CD4-positive, alpha-beta T cell treated with Interleukin-6 at 100 ng/mL for 8 hours (primary cell): ENCODE results near the gene CHIT1.

Experiments used
- DNase-seq: peaks from one replicate; pipeline ENCODE4 v3.0.0-alpha.2; 2020; ENCODE audit warnings: mixed read lengths, low spot score

CHIT1 gene

DNA sequence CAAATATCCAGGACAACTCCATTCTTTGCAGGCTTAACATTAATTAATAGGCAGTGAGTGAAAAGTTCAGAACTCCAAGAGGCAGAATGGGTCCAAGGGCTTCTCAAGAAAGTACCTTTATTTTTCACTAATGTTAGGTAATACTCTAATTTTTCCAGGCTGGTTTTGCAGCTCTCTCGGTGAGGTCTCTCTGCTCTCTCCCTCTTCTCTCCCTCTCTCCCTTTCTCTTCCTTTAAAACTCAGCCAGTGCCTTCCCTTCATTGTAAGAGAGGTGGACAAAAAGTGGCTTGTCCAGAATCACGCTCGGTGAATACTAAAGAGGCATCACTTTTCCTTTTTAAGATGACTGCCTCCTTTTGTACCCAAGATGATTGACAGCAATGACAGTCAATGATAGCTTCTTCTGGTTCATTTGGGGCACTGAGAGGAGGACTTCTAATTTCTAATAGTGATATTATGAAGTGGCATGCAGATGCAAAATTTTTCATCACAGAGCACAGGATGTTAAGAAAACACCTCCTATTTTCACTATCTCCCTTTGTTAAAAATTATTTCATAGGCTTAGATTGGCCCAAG lies 41.7 kb downstream of the CHIT1 start:
- no peak for DNase-seq

DNA sequence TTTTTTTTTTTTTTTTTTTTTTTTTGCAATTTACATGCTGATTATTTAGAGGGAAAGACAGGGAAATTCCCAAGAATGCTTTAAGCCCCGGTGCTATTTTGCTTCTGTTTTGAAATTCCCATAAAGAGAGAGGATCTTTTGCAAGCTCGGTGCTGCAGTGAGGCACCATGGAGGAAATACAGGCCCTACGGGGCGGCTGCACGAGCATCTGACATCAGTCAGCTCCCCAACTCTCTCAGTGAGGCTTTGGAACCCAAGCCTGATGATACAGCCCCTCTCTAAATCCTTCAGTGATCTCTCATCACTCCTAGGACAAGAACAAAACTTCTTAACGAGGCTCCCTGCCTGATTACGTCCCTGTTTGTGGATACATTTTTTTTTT lies 42.2 kb downstream of the CHIT1 start:
- DNase-seq, result no peak

- no peak for DNase-seq
Measured at GRCh38 chr1:203186446-203187303, 42.8 kb downstream of the CHIT1 start, which contains the start of gene CHI3L1. Gene CHI3L1 (minus strand): TSS chr1:203186704. CDS start chr1:203186623, 81 bp downstream.

DNA sequence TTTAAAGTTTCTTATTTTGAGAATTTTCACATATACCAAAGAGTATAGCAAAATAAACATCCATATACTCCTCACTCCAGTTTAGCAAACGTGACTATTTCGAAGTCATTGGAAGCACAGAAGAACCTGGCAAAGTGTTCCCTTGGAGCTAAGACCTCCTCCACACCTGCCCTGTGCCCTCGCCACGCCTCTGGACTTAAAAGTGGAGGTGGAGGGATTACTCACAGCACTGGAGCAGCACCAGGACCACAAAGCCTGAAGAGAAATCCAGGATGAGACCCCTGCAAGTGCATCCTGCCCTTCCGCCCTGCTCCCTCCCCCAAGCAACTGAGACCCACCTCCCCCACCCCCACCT lies 43.4 kb downstream of the CHIT1 start:
- DNase-seq, result no peak

DNA sequence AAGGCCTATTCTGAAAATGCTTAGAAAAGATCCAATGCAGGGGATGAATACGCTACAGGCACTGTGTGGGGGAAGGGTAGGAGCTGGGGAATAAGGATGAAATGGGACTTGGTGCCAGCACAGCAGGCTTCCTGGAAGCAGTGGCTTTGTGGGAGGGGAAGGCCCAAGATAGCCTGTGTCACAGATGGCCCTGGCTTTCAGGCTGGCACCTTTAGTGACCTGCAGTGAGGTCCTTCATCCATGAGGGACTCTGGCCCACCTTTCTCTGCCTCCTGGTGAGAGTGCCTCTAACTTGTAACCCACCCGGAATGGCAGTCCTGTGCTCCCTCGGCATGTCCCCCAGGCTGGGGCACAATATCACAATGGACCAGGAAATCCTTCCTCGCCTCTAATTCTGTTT lies 43.9 kb downstream of the CHIT1 start:
- no peak for DNase-seq

- no peak for DNase-seq
Measured at GRCh38 chr1:203185061-203185461, 44.4 kb downstream of the CHIT1 start.

DNA sequence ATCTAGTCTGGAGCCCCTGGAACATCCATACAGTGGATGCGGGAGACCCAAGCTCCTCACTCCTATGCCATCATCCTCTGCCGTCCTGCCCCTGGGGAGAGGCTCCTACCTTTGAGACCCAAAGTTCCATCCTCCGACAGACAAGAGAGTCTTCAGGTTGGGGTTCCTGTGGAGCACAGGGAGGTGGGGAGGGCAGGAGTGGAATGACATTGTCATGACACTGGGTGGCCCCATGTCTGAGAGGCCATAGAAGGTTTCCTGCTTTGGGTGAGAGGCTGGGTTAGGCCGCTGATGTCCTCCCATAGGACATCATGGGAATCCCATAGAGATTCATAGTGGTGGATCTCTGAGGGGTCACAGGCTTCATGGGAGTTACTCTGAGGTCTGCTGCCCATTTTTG lies 45.0 kb downstream of the CHIT1 start:
- DNase-seq, result no peak

DNA sequence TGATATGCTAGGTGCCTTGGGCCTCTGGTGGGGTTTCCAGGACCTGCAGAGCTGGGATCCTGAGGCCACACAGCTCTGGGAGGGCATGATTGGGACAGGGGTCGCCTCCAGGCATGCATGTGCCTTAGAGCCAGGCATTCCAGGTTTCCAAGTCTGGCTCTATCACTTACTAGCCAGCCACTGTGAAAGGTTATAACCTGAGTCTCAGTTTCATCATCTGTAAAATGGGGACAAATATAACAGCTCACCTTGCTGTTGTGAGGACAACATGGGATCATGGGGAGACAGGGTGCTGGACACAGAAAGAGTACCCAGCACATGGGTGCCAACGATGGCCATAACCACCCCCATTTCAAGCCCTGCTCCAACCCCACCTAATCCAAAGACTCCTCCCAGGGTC lies 45.6 kb downstream of the CHIT1 start:
- no peak for DNase-seq

GRCh38 chr1:203182387-203182953 lies 47.0 kb downstream of the CHIT1 start:
- no peak for DNase-seq

DNA sequence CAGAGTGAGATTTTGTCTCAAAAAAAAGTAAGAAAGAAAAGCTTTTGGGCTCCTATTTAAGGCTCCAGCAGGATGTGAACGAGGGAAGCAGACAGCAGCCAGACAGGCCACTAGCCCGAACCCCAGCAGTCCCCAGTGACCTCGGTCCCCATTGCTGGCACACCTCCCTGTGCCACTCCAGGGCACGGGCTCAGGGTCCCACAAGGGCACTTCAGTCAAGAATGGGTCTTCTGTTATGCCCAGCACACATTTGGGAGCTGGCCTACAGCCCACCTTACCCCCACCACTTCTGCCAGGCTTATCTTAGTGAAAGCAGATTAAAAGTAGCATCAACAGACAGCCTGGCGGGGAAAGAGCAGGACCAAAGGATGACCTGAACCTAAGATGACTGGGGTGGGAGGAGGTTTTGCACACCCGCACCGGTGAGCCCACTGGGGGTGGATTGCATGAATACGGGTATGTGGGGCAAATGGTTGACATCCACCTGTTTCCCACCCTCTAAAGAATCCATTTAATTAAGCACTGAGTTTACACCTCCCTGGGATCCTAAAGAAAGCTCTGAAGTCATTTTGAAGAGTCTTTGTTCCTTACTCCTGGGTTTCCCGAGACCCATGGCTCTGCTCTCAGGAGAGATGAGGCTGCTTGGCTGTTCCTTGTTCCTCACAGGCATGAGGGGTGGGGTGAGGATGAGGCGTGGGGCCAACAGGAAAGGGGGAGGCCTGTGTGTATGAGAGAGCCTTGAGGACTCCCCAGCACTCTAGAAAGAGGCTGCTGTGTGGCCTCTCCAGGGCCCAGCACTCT lies 47.7 kb downstream of the CHIT1 start:
- no peak for DNase-seq

DNA sequence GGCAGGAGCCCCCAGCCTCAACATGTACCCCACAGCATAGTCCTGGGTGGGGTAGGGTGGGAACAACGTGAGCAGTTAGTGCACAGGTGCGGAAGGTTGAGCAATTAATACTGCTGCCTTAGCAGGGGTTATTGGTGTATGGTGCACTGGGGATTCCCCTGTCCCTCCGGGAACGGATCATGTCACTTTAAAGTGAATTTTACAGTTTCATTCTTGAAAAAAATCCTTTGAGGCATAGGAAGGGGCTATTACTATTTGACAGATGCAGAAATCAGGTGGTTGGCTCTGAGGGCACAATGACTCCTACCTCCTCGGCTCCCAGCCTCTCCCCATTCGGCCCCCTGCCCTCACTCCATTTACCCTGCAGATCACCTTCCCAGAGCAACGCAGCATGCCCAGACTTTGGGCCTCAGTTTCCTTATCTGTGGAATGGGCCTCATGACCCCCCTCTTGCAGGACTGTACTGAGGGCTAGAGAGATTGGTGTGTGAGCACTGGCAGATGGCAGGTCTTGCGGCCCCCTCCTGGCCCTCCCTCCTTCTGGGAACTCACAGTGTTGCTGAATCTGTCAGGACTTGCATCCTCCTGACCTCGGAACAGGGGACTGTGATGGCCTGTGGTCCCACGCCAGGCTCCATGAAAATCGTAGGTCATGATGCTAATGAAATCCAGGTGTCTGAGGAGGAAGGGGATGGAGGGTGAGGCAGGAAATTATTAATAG lies 48.7 kb downstream of the CHIT1 start:
- DNase-seq, result no peak

- no peak for DNase-seq
Measured at GRCh38 chr1:203179667-203180005, 49.8 kb downstream of the CHIT1 start.

- no peak for DNase-seq
Measured at GRCh38 chr1:203178821-203179666, 50.4 kb downstream of the CHIT1 start.

DNA sequence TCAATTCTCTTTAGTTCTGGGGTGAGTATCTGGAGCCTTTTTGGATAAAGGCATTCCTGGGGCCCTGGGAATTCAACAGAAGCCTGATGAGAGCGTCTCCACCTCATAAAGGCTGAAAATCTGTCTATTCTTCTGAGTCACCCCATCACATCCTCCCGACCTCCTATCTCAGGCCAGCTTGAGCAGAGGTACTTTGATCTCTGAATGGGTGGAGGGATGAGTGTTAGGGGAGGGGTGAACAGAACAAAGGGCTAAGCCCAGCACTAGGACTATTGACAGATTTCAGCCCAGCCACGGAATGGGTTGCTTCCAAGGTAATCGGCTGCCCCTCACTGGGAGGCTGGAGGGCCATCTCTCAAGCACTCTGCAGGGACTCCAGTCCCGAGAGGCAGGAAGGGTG lies 51.4 kb downstream of the CHIT1 start:
- no peak for DNase-seq

DNA sequence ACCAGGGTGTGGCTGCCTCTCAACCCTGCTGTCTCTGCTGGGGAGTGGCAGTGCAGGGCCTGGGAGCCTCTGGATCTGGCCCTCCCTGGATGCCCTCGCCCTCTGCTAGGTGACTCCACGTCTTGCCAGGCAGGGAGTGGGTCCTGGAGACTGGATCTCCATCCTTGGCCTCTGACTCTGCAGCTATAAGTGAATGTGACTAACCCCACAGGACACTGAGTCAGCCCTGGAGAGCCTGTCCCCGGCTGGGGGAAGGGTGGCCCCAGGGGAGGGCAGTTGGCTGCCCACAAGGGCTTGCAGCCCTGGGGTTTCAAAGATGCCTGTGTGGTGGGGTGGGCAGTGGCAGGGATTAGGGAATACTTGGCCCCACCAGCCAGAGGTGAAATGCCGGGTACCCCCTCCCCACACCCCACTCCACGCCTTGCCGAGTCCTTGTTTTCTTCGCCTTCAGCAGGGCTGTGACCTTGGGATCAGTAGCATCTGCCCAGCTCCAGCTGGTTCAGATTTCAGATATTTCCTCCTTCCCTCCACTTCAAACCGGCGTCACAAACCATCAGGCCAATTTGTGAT lies 51.9 kb downstream of the CHIT1 start:
- DNase-seq, result no peak

DNA sequence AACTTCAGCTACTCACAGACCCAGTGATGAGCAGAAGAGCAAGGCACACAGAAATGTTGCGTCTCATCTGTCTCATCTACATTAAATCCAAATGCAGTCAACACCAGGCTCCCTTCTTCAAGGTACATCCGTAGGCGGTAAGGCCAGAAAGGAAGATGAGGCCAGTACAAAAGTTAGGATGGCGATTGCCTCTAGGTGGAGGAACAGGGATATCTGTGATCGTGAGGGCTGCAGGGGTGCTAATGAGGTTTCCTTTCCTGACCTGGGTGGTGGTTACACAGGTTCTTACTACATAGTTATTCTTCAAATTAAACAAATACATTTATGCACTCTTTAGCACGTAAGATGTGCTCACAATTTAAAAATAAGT lies 52.5 kb downstream of the CHIT1 start:
- DNase-seq, result no peak

GRCh38 chr1:203176273-203177035 lies 53.0 kb downstream of the CHIT1 start:
- no peak for DNase-seq

DNA sequence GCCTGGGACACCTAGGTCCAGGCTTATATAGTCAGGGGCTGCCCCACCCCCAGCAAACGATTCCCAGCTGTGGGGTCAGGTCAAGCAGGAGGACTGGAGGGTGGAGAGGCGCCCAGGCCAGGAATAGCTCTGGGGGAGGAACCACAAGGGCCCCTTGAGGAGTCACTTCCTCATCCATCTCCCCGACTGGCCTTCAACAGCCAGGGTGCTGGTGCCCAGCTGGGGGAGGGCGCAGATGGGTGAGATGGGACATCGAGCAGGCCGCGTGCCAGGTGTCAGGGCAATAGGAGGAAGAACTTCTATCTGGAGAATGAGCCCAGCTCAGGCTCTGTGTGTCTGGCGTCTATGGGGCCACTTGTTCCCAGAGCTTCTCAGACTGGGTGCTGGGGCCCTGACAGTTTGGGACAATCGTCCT lies 53.6 kb downstream of the CHIT1 start:
- no peak for DNase-seq

DNA sequence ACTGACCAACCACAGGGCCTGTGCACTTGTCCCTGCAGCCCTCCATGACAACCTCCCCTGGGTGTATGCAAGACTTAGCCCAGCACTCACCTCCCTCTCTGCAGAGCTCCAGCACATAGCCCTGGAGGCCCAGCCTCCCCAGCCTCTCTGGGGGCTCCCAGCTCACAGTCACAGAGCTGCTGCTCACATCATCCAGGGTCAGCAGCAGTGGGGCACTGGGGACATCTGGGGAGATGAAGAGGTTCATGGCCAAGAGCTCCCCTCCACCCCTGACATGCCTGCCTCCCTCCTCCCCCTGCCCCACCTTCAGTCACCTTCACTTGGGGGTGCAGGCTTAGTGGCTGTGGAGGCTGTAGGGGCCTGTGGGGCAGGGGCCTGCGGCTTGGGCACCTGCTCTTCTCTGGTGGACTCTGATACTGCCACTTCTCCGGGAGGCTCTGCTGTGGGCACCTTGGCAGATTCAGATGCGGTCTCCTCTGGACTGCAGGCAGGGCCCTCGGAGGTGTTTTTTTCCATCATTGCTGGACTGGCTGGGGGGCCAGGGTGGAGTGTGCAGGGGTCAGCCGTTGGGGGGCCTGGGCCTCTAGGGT lies 54.1 kb downstream of the CHIT1 start, which contains the start of gene MYBPH:
MYBPH (minus strand) TSS at position 590 of the 590 bp plus-strand sequence; CDS start at position 519, 71 bp downstream.
- DNase-seq, result no peak
